ENCODE data around the gene ARG2. TPM values are rescaled to one million over a fixed set of nuclear protein-coding genes. Genes with fewer than 3 reads are reported as not detected.

The ARG2 gene
- total RNA-seq = 1 to 10 TPM; 4.1 to 8.5 TPM
- polyA plus RNA-seq = 1 to 10 TPM; 4.8 to 7.4 TPM
- long read RNA-seq, donor 1, transcript ARG2-201 (8 exons, 2,045 nt) = major isoform, 40 of 67 reads
- long read RNA-seq, donor 1, partial matches to known transcripts = 1 of 67 reads
- long read RNA-seq, donor 1, other reads (novel, unspliced or antisense) = 26 of 67 reads
- long read RNA-seq, donor 2, transcript ARG2-201 (8 exons, 2,045 nt) = major isoform, 7 of 20 reads
- long read RNA-seq, donor 2, partial matches to known transcripts = 0 of 20 reads
- long read RNA-seq, donor 2, other reads (novel, unspliced or antisense) = 13 of 20 reads

- intact Hi-C loops (cut with DNase I) = loop anchor here (2.0 kb wide), 3 partner anchors 47 to 85 kb away; partner anchors contain the start of gene VTI1B (in 1 of the 2)
- Histone ChIP-seq H3K4me1 (ENCODE audit: control insufficient read depth in 1 of 2, insufficient read depth in 2 of 2, low read length in 2 of 2) (peaks cover 0 to 2% of the 10 kb centered on the region in 2 donors), H3K36me3 (ENCODE audit: control insufficient read depth in 1 of 2, insufficient read depth in 2 of 2, low read length in 1 of 2) (no peaks in the 10 kb centered on the region), H3K4me3 (ENCODE audit: low read length in 2 of 2) (peak within 1 kb of the TSS; percentile 29 to 42), H3K9me3 (ENCODE audit: control insufficient read depth, low read length) (no peaks in the 10 kb centered on the region), H3K27me3 (ENCODE audit: control insufficient read depth in 1 of 2, insufficient read depth in 2 of 2, low read length in 1 of 2) (no peaks in the 10 kb centered on the region), H3K27ac (ENCODE audit: low read depth in 1 of 2, low read length in 2 of 2) (peak within 1 kb of the TSS in 1 of 2 donors; percentile 66)
- DNase-seq = peak; percentile 98 to 100
- 0 to 1% methylated on average over 57 to 62 of the region's 62 CpGs for WGBS, 2 donors
- peak; percentile 99 for ATAC-seq (ENCODE audit: low FRiP score)
Observed at GRCh38 chr14:67619446-67620216, at the start of gene ARG2. Gene ARG2 (plus strand): TSS chr14:67619920. CDS start chr14:67619978, 58 bp downstream.

DNA sequence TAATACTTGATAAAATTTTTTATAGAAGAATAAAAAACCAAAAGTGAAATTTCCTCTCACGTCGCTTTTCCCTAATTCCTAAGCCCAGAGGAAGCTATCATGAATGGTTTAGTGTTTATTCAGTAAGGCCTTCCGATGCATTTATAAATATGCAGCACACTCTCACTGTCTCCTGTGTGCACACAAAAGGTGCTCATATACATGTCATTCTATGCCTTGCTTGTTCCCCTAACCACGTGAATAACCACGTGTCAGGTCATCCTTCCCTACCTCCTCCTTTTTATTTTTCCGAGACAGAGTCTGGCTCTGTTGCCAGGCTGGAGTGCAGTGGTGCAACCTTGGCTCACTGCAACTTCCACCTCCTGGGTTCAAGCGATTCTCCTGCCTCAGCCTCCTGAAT, 49.3 kb upstream of the ARG2 start:
- intact Hi-C loops (cut with DNase I) = loop anchor here in 1 of 2 donors (2.0 kb wide), 1 partner anchor 144 kb away; no protein-coding TSS in a partner anchor
- WGBS, 2 donors = 85 to 88% methylated on average over 7 of the region's 7 CpGs
- no peaks in the 10 kb centered on the region for H3K36me3 ChIP-seq (ENCODE audit: control insufficient read depth in 1 of 2, insufficient read depth in 2 of 2, low read length in 1 of 2)
- DNase-seq (no peak), ATAC-seq (ENCODE audit: low FRiP score) (no peak)
- H3K27ac ChIP-seq (ENCODE audit: low read depth in 1 of 2, low read length in 2 of 2) = no peak overlapping the region
- H3K4me3 ChIP-seq (ENCODE audit: low read length in 2 of 2) = no peak overlapping the region
- H3K4me1 ChIP-seq (ENCODE audit: control insufficient read depth in 1 of 2, insufficient read depth in 2 of 2, low read length in 2 of 2) = no peaks in the 10 kb centered on the region
- H3K27me3 ChIP-seq (ENCODE audit: control insufficient read depth in 1 of 2, insufficient read depth in 2 of 2, low read length in 1 of 2) = no peaks in the 10 kb centered on the region
- H3K9me3 ChIP-seq (ENCODE audit: control insufficient read depth, low read length) = no peaks in the 10 kb centered on the region

DNA sequence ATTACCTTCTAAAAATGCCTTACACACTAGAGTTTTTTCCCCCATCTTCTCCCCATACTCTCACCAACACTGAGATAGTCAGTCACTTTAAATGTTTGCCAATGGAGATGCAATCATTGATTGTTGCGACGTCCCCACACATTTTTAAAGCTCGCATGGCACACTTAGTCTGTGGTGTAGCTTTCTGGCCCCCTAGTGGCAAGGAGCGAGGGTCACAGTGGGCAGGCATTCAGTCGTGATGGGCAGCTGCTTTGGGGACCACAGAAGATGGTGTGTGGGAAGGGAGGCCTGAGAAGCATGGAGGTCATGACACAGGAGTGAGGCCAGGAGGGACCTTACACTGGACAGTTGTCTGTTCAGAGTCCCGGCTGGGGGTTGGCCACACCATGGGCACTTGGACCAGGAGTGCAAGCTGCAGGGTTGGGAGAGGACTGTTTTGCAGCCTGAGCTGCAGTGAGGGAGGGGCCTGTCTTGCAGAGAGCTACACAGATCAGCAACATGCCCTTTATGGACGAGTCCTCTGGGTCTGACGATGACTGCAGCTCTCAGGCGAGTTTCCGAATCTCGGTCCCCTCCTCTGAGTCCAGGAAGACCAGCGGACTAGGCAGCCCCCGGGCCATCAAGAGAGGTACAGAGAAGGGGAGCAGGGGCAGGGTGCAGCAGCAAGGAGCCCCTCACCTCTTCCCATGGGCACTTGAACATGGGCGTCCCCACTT, 48.3 kb upstream of the ARG2 start:
- WGBS, 2 donors = 36 to 38% methylated on average over 12 to 14 of the region's 14 CpGs
- intact Hi-C loops (cut with DNase I) = loop anchor here in 1 of 2 donors (2.0 kb wide), 1 partner anchor 145 kb away; no protein-coding TSS in a partner anchor
- Histone ChIP-seq H3K27ac (ENCODE audit: low read depth in 1 of 2, low read length in 2 of 2) (no peak overlapping the region), H3K9me3 (ENCODE audit: control insufficient read depth, low read length) (no peaks in the 10 kb centered on the region), H3K4me3 (ENCODE audit: low read length in 2 of 2) (no peak overlapping the region), H3K4me1 (ENCODE audit: control insufficient read depth in 1 of 2, insufficient read depth in 2 of 2, low read length in 2 of 2) (no peaks in the 10 kb centered on the region), H3K36me3 (ENCODE audit: control insufficient read depth in 1 of 2, insufficient read depth in 2 of 2, low read length in 1 of 2) (no peaks in the 10 kb centered on the region), H3K27me3 (ENCODE audit: control insufficient read depth in 1 of 2, insufficient read depth in 2 of 2, low read length in 1 of 2) (no peaks in the 10 kb centered on the region)
- peak; percentile 76 to 85 for DNase-seq
- ATAC-seq (ENCODE audit: low FRiP score) = peak; percentile 42

- Histone ChIP-seq H3K27me3 (ENCODE audit: control insufficient read depth in 1 of 2, insufficient read depth in 2 of 2, low read length in 1 of 2) (no peaks in the 10 kb centered on the region), H3K9me3 (ENCODE audit: control insufficient read depth, low read length) (no peaks in the 10 kb centered on the region), H3K4me1 (ENCODE audit: control insufficient read depth in 1 of 2, insufficient read depth in 2 of 2, low read length in 2 of 2) (no peaks in the 10 kb centered on the region), H3K27ac (ENCODE audit: low read depth in 1 of 2, low read length in 2 of 2) (no peak overlapping the region), H3K36me3 (ENCODE audit: control insufficient read depth in 1 of 2, insufficient read depth in 2 of 2, low read length in 1 of 2) (no peaks in the 10 kb centered on the region), H3K4me3 (ENCODE audit: low read length in 2 of 2) (no peak overlapping the region)
- ATAC-seq (ENCODE audit: low FRiP score) = no peak
- peak in 1 of 2 donors; percentile 63 for DNase-seq
- intact Hi-C loops (cut with DNase I) = loop anchor here in 1 of 2 donors (2.0 kb wide), 1 partner anchor 145 kb away; no protein-coding TSS in a partner anchor
- WGBS, 2 donors = 85 to 88% methylated on average over 19 of the region's 19 CpGs
Observed at GRCh38 chr14:67571991-67572323, 47.8 kb upstream of the ARG2 start.

- Histone ChIP-seq H3K27ac (ENCODE audit: low read depth in 1 of 2, low read length in 2 of 2) (no peak overlapping the region), H3K27me3 (ENCODE audit: control insufficient read depth in 1 of 2, insufficient read depth in 2 of 2, low read length in 1 of 2) (no peaks in the 10 kb centered on the region), H3K4me1 (ENCODE audit: control insufficient read depth in 1 of 2, insufficient read depth in 2 of 2, low read length in 2 of 2) (no peaks in the 10 kb centered on the region), H3K4me3 (ENCODE audit: low read length in 2 of 2) (no peak overlapping the region), H3K36me3 (ENCODE audit: control insufficient read depth in 1 of 2, insufficient read depth in 2 of 2, low read length in 1 of 2) (no peaks in the 10 kb centered on the region), H3K9me3 (ENCODE audit: control insufficient read depth, low read length) (no peaks in the 10 kb centered on the region)
- peak in 1 of 2 donors; percentile 54 for DNase-seq
- WGBS, 2 donors = 86 to 87% methylated on average over 5 of the region's 5 CpGs
- intact Hi-C loops (cut with DNase I) = no loop called here
- no peak for ATAC-seq (ENCODE audit: low FRiP score)
Observed at GRCh38 chr14:67572608-67573007, 47.1 kb upstream of the ARG2 start.

DNA sequence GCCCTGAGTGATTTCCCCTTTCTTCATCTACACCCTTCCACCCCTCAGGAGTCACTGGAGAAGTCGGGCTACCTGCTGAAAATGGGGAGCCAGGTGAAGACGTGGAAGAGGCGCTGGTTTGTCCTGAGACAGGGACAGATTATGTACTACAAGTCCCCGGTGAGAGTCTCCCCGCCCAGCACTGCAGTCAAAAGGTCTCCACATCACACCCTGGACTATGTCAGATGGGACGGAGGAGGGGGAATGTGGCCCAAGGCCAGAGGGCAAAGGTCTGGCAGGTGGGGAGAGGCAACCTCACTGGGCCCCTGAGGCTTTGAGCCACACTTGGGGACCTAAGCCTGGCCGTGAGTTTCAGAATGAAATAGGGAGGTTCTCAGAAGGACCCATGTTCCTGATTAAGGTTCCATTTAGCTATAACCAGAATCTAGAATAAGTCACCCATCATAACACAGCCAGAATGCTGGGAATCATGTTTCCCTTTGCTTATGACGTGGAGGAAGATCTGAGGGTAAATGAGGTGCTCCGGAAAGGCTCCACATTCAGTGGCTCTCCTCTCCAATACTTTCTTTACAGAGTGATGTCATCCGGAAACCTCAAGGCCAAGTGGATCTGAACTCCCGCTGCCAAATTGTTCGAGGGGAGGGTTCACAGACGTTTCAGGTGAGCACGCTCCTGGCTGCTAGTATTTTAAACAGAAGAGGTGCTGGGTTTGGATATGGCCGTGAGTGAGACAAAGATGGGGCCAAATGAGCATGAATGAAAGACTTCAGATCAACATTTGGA, 46.3 kb upstream of the ARG2 start:
- DNase-seq (peak in 1 of 2 donors; percentile 30), ATAC-seq (ENCODE audit: low FRiP score) (no peak)
- intact Hi-C loops (cut with DNase I) = no loop called here
- no peaks in the 10 kb centered on the region for H3K27me3 ChIP-seq (ENCODE audit: control insufficient read depth in 1 of 2, insufficient read depth in 2 of 2, low read length in 1 of 2)
- no peaks in the 10 kb centered on the region for H3K36me3 ChIP-seq (ENCODE audit: control insufficient read depth in 1 of 2, insufficient read depth in 2 of 2, low read length in 1 of 2)
- no peak overlapping the region for H3K4me3 ChIP-seq (ENCODE audit: low read length in 2 of 2)
- 80 to 84% methylated on average over 15 of the region's 15 CpGs for WGBS, 2 donors
- H3K27ac ChIP-seq (ENCODE audit: low read depth in 1 of 2, low read length in 2 of 2) = no peak overlapping the region
- H3K4me1 ChIP-seq (ENCODE audit: control insufficient read depth in 1 of 2, insufficient read depth in 2 of 2, low read length in 2 of 2) = no peaks in the 10 kb centered on the region
- H3K9me3 ChIP-seq (ENCODE audit: control insufficient read depth, low read length) = no peaks in the 10 kb centered on the region

DNA sequence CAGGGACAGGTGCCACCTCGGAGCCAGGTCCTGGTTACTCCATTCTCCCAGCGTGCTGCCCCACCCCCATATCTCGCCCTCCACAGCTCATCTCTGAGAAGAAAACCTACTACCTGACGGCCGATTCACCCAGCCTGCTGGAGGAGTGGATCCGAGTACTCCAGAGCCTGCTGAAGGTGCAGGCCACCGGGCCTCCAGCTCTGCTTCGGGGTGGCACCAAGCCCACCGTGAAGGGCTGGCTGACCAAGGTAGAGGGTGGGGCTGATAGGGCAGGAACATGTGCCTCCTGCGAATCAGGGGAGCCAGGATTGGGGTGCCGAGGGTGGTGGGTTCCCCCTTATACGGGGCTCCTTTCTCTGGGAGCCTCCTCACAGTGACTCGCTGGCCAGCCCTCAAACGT, 45.6 kb upstream of the ARG2 start:
- ATAC-seq (ENCODE audit: low FRiP score) = no peak
- WGBS, 2 donors = 91% methylated on average over 14 of the region's 14 CpGs
- no peaks in the 10 kb centered on the region for H3K4me1 ChIP-seq (ENCODE audit: control insufficient read depth in 1 of 2, insufficient read depth in 2 of 2, low read length in 2 of 2)
- peak in 1 of 2 donors; percentile 71 for DNase-seq
- H3K9me3 ChIP-seq (ENCODE audit: control insufficient read depth, low read length) = no peaks in the 10 kb centered on the region
- H3K4me3 ChIP-seq (ENCODE audit: low read length in 2 of 2) = no peak overlapping the region
- no peaks in the 10 kb centered on the region for H3K36me3 ChIP-seq (ENCODE audit: control insufficient read depth in 1 of 2, insufficient read depth in 2 of 2, low read length in 1 of 2)
- intact Hi-C loops (cut with DNase I) = no loop called here
- H3K27me3 ChIP-seq (ENCODE audit: control insufficient read depth in 1 of 2, insufficient read depth in 2 of 2, low read length in 1 of 2) = no peaks in the 10 kb centered on the region
- H3K27ac ChIP-seq (ENCODE audit: low read depth in 1 of 2, low read length in 2 of 2) = no peak overlapping the region

DNA sequence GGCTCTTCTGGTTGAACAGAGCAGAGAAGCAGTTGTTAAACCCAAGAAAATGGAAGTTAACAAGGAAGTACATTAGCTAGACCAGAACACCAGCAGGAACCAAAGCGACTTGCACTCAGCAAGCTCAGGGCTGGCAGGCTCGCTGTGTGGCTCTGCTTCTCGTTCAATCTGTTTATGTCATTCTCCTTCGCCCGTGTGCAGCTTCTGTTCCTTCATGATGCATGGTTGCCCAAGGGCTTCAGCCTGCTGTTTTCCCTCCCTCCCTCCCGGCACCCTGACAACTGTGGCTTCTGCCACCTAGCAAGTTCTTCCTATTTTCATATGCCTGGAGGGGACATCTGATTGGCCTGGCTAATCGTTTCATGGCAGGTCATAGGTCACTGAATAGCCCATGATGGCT, 44.9 kb upstream of the ARG2 start:
- H3K27ac ChIP-seq (ENCODE audit: low read depth in 1 of 2, low read length in 2 of 2) = no peak overlapping the region
- DNase-seq (no peak), ATAC-seq (ENCODE audit: low FRiP score) (no peak)
- WGBS, 2 donors = 82% methylated on average over 7 of the region's 7 CpGs
- H3K27me3 ChIP-seq (ENCODE audit: control insufficient read depth in 1 of 2, insufficient read depth in 2 of 2, low read length in 1 of 2) = no peaks in the 10 kb centered on the region
- H3K9me3 ChIP-seq (ENCODE audit: control insufficient read depth, low read length) = no peaks in the 10 kb centered on the region
- no peaks in the 10 kb centered on the region for H3K4me1 ChIP-seq (ENCODE audit: control insufficient read depth in 1 of 2, insufficient read depth in 2 of 2, low read length in 2 of 2)
- intact Hi-C loops (cut with DNase I) = no loop called here
- H3K4me3 ChIP-seq (ENCODE audit: low read length in 2 of 2) = no peak overlapping the region
- H3K36me3 ChIP-seq (ENCODE audit: control insufficient read depth in 1 of 2, insufficient read depth in 2 of 2, low read length in 1 of 2) = peaks cover 0 to 2% of the 10 kb centered on the region in 2 donors
